HEK293 (cell line): Measurements from ENCODE around the gene PMF1.

Experiments used
- GFI1B ChIP-seq: fragments of 450-650 bp; formaldehyde crosslinking; IDR thresholded peaks from 2 replicates; pipeline ENCODE4 v1.5.1; 2016; ENCODE audit warnings: missing biosample characterization, missing genetic modification characterization
- KLF7 ChIP-seq: fragments of 450-650 bp; formaldehyde crosslinking; IDR thresholded peaks from 2 replicates; pipeline ENCODE4 v1.5.1; 2016; ENCODE audit warnings: missing biosample characterization, missing genetic modification characterization, borderline replicate concordance
- KLF8 ChIP-seq: fragments of 450-650 bp; formaldehyde crosslinking; IDR thresholded peaks from 2 replicates; pipeline ENCODE4 v1.5.1; 2016; ENCODE audit warnings: missing biosample characterization, missing genetic modification characterization
- SCRT1 ChIP-seq: fragments of 450-650 bp; formaldehyde crosslinking; IDR thresholded peaks from 2 replicates; pipeline ENCODE4 v1.5.1; 2016; ENCODE audit warnings: missing biosample characterization, missing genetic modification characterization, borderline replicate concordance
- SP2 ChIP-seq: fragments of 450-650 bp; formaldehyde crosslinking; IDR thresholded peaks from 2 replicates; pipeline ENCODE4 v1.5.1; 2016; ENCODE audit warnings: missing biosample characterization, missing genetic modification characterization
- ZFHX2 ChIP-seq: fragments of 450-650 bp; formaldehyde crosslinking; conservative IDR thresholded peaks from 2 replicates; pipeline ENCODE4 v1.5.1; 2016; ENCODE audit warnings: missing biosample characterization, missing genetic modification characterization
- ZFP69B ChIP-seq: fragments of 450-650 bp; formaldehyde crosslinking; IDR thresholded peaks from 2 replicates; pipeline ENCODE4 v1.5.1; 2016; ENCODE audit warnings: missing biosample characterization, missing genetic modification characterization
- ZNF10 ChIP-seq: fragments of 450-650 bp; formaldehyde crosslinking; IDR thresholded peaks from 2 replicates; pipeline ENCODE4 v1.5.1; 2017; ENCODE audit warnings: missing biosample characterization, missing genetic modification characterization
- ZNF211 ChIP-seq: fragments of 450-650 bp; formaldehyde crosslinking; IDR thresholded peaks from 2 replicates; pipeline ENCODE4 v1.5.1; 2016; ENCODE audit warnings: low read depth, missing biosample characterization, missing genetic modification characterization
- ZNF266 ChIP-seq: fragments of 450-650 bp; formaldehyde crosslinking; IDR thresholded peaks from 2 replicates; pipeline ENCODE4 v1.5.1; 2016; ENCODE audit warnings: missing biosample characterization, missing genetic modification characterization, low read depth
- ZNF48 ChIP-seq: fragments of 450-650 bp; formaldehyde crosslinking; IDR thresholded peaks from 2 replicates; pipeline ENCODE4 v1.5.1; 2016; ENCODE audit warnings: missing biosample characterization, missing genetic modification characterization
- ZNF621 ChIP-seq: fragments of 450-650 bp; formaldehyde crosslinking; IDR thresholded peaks from 2 replicates; pipeline ENCODE4 v1.5.1; 2017; ENCODE audit warnings: missing biosample characterization, missing genetic modification characterization
- ZNF626 ChIP-seq: fragments of 450-650 bp; sonication (Bioruptor Pico); formaldehyde crosslinking; IDR thresholded peaks from 2 replicates; pipeline ENCODE4 v1.5.1; 2018; ENCODE audit warnings: missing biosample characterization, missing genetic modification characterization, inconsistent platforms
- ZNF776 ChIP-seq: fragments of 450-650 bp; formaldehyde crosslinking; IDR thresholded peaks from 2 replicates; pipeline ENCODE4 v1.5.0; 2017; ENCODE audit warnings: missing biosample characterization, missing genetic modification characterization, borderline replicate concordance
- ZNF785 ChIP-seq: fragments of 450-650 bp; formaldehyde crosslinking; IDR thresholded peaks from 2 replicates; pipeline ENCODE4 v1.5.1; 2016; ENCODE audit warnings: missing biosample characterization, missing genetic modification characterization
- ZSCAN16 ChIP-seq: fragments of 450-650 bp; formaldehyde crosslinking; IDR thresholded peaks from 2 replicates; pipeline ENCODE4 v1.5.1; 2016; ENCODE audit warnings: missing biosample characterization, missing genetic modification characterization
- TF ChIP-seq, protein P1 (sequence below): fragments of 450-650 bp; formaldehyde crosslinking; IDR thresholded peaks from 2 replicates; pipeline ENCODE4 v1.5.1; 2016; ENCODE audit warnings: missing biosample characterization, missing genetic modification characterization
- TF ChIP-seq, protein P2 (sequence below): fragments of 450-650 bp; formaldehyde crosslinking; IDR thresholded peaks from 2 replicates; pipeline ENCODE4 v1.5.1; 2016; ENCODE audit warnings: missing biosample characterization, missing genetic modification characterization
- TF ChIP-seq, protein P3 (sequence below): fragments of 450-650 bp; formaldehyde crosslinking; IDR thresholded peaks from 2 replicates; pipeline ENCODE4 v1.5.1; 2016; ENCODE audit warnings: missing biosample characterization, missing genetic modification characterization, low read depth
- TF ChIP-seq, protein P4 (sequence below): fragments of 450-650 bp; formaldehyde crosslinking; IDR thresholded peaks from 2 replicates; pipeline ENCODE4 v1.5.1; 2016; ENCODE audit warnings: missing biosample characterization, missing genetic modification characterization

Gene PMF1

DNA sequence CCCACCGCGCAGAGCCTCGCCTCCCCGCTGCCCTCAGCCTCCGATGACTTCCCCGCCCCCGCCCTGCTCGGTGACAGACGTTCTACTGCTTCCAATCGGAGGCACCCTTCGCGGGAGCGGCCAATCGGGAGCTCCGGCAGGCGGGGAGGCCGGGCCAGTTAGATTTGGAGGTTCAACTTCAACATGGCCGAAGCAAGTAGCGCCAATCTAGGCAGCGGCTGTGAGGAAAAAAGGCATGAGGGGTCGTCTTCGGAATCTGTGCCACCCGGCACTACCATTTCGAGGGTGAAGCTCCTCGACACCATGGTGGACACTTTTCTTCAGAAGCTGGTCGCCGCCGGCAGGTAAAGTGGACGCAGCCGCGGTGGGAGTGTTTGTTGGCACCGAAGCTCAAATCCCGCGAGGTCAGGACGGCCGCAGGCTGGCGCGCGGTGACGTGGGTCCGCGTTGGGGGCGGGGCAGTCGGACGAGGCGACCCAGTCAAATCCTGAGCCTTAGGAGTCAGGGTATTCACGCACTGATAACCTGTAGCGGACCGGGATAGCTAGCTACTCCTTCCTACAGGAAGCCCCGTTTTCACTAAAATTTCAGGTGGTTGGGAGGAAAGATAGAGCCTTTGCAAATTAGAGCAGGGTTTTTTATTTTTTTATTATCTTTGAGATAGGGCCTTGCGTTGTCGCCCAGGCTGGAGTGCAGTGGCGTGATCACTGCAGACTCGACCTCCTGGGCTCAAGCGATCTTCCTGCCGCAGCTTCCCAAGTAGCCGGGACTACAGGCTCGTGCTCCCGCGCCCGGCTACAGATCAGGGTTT is at the start of gene PMF1 (continued):
- TF ChIP-seq, protein P1, sequence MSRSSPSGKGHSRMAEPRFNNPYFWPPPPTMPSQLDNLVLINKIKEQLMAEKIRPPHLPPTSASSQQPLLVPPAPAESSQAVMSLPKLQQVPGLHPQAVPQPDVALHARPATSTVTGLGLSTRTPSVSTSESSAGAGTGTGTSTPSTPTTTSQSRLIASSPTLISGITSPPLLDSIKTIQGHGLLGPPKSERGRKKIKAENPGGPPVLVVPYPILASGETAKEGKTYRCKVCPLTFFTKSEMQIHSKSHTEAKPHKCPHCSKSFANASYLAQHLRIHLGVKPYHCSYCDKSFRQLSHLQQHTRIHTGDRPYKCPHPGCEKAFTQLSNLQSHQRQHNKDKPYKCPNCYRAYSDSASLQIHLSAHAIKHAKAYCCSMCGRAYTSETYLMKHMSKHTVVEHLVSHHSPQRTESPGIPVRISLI (tag by site-specific recombination), result 0 out of 2 replicates have a peak, but pooled peaks have one; percentile 23
- no peak for TF ChIP-seq ZSCAN16 (tag by site-specific recombination)
- TF ChIP-seq, protein P2, sequence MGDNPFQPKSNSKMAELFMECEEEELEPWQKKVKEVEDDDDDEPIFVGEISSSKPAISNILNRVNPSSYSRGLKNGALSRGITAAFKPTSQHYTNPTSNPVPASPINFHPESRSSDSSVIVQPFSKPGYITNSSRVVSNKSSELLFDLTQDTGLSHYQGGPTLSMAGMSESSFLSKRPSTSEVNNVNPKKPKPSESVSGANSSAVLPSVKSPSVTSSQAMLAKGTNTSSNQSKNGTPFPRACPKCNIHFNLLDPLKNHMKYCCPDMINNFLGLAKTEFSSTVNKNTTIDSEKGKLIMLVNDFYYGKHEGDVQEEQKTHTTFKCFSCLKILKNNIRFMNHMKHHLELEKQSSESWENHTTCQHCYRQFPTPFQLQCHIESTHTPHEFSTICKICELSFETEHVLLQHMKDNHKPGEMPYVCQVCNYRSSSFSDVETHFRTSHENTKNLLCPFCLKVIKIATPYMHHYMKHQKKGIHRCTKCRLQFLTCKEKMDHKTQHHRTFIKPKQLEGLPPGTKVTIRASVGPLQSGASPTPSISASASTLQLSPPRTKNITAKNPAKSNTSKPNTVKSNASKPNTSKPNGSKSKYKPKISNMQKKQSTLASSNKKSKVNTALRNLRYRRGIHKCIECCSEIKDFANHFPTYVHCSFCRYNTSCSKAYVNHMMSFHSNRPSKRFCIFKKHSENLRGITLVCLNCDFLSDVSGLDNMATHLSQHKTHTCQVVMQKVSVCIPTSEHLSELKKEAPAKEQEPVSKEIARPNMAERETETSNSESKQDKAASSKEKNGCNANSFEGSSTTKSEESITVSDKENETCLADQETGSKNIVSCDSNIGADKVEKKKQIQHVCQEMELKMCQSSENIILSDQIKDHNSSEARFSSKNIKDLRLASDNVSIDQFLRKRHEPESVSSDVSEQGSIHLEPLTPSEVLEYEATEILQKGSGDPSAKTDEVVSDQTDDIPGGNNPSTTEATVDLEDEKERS (tag by site-specific recombination), result 0 out of 2 replicates have a peak, but pooled peaks have one; percentile 7
- peak; percentile 99 for TF ChIP-seq ZNF10 (tag by site-specific recombination)
- TF ChIP-seq KLF7, result 0 out of 2 replicates have a peak, but pooled peaks have one; percentile 42
- TF ChIP-seq ZFP69B (tag by site-specific recombination), result peak; percentile 73
- TF ChIP-seq ZNF776, result no peak
- TF ChIP-seq ZFHX2 (tag by site-specific recombination), result peak; percentile 75
- TF ChIP-seq ZNF626 (tag by site-specific recombination), result no peak
- TF ChIP-seq, protein P3, sequence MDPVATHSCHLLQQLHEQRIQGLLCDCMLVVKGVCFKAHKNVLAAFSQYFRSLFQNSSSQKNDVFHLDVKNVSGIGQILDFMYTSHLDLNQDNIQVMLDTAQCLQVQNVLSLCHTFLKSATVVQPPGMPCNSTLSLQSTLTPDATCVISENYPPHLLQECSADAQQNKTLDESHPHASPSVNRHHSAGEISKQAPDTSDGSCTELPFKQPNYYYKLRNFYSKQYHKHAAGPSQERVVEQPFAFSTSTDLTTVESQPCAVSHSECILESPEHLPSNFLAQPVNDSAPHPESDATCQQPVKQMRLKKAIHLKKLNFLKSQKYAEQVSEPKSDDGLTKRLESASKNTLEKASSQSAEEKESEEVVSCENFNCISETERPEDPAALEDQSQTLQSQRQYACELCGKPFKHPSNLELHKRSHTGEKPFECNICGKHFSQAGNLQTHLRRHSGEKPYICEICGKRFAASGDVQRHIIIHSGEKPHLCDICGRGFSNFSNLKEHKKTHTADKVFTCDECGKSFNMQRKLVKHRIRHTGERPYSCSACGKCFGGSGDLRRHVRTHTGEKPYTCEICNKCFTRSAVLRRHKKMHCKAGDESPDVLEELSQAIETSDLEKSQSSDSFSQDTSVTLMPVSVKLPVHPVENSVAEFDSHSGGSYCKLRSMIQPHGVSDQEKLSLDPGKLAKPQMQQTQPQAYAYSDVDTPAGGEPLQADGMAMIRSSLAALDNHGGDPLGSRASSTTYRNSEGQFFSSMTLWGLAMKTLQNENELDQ (tag by site-specific recombination), result no peak
- TF ChIP-seq SP2, result peak; percentile 92
- TF ChIP-seq ZNF266 (tag by site-specific recombination), result no peak
- no peak for TF ChIP-seq ZNF785 (tag by site-specific recombination)
- TF ChIP-seq SCRT1 (tag by site-specific recombination), result peak; percentile 85; the same call in 1 of the 2 replicates
- TF ChIP-seq, protein P4, sequence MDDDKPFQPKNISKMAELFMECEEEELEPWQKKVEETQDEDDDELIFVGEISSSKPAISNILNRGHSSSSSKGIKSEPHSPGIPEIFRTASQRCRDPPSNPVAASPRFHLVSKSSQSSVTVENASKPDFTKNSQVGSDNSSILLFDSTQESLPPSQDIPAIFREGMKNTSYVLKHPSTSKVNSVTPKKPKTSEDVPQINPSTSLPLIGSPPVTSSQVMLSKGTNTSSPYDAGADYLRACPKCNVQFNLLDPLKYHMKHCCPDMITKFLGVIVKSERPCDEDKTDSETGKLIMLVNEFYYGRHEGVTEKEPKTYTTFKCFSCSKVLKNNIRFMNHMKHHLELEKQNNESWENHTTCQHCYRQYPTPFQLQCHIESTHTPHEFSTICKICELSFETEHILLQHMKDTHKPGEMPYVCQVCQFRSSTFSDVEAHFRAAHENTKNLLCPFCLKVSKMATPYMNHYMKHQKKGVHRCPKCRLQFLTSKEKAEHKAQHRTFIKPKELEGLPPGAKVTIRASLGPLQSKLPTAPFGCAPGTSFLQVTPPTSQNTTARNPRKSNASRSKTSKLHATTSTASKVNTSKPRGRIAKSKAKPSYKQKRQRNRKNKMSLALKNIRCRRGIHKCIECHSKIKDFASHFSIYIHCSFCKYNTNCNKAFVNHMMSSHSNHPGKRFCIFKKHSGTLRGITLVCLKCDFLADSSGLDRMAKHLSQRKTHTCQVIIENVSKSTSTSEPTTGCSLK (tag by site-specific recombination), result no peak
- no peak for TF ChIP-seq ZNF621 (tag by site-specific recombination)
- TF ChIP-seq KLF8 (tag by site-specific recombination), result peak; percentile 86
- TF ChIP-seq ZNF211, result no peak
- no peak for TF ChIP-seq ZNF48 (tag by site-specific recombination)
- no peak; the same call in 1 of the 2 replicates for TF ChIP-seq GFI1B (tag by site-specific recombination)
